ENCODE measurements around the gene ADAP1.

DNA sequence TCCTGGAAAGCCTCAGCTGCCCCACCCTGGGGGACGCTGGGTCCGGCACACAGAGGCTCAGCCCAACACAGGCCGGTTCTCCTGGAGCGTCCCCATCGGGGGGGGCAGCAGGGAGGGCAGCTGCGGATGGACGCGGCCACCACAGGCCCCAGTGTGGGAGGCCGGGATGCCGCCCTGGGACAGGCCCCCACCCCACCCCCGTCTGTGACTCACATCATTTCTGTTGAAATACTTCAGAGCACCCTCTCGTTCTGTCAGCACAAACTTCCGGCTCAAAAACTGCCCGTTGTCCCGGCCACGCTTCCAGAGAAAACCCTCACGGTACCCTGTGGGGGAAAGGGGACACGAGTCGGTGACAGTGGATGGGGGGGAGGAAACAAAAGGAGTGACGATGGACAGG, 49.6 kb downstream of the ADAP1 start:
- TF ChIP-seq POLR2AphosphoS5 (IDR thresholded peaks at IDR 0.05), result no peak
- TF ChIP-seq, protein P1, sequence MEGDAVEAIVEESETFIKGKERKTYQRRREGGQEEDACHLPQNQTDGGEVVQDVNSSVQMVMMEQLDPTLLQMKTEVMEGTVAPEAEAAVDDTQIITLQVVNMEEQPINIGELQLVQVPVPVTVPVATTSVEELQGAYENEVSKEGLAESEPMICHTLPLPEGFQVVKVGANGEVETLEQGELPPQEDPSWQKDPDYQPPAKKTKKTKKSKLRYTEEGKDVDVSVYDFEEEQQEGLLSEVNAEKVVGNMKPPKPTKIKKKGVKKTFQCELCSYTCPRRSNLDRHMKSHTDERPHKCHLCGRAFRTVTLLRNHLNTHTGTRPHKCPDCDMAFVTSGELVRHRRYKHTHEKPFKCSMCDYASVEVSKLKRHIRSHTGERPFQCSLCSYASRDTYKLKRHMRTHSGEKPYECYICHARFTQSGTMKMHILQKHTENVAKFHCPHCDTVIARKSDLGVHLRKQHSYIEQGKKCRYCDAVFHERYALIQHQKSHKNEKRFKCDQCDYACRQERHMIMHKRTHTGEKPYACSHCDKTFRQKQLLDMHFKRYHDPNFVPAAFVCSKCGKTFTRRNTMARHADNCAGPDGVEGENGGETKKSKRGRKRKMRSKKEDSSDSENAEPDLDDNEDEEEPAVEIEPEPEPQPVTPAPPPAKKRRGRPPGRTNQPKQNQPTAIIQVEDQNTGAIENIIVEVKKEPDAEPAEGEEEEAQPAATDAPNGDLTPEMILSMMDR (IDR thresholded peaks at IDR 0.05), result no peak
